ENCODE measurements around the gene BGLAP. TPM values are rescaled to one million over a fixed set of nuclear protein-coding genes. Genes with fewer than 3 reads are reported as not detected.

Gene BGLAP
- polyA plus RNA-seq, 1 donor from 2014 or later, result 2.5 TPM

- no peaks in the 10 kb centered on the region for H3K27me3 ChIP-seq (ENCODE audit: insufficient read depth, low read depth, low read length)
- H2AFZ ChIP-seq (ENCODE audit: low read depth, low read length), result no peak overlapping the region
- H3K9me2 ChIP-seq (ENCODE audit: insufficient read depth, low read length), result no peaks in the 10 kb centered on the region
- no peak overlapping the region for H3K27ac ChIP-seq (ENCODE audit: low read length)
- H3K36me3 ChIP-seq (ENCODE audit: insufficient read depth, low read length), result no peaks in the 10 kb centered on the region
- no peak overlapping the region for H3K4me3 ChIP-seq (ENCODE audit: low read length)
- H3K9ac ChIP-seq (ENCODE audit: low read length), result no peak overlapping the region
- H4K20me1 ChIP-seq (ENCODE audit: insufficient read depth), result no peaks in the 10 kb centered on the region
- TF ChIP-seq POLR2AphosphoS5 (IDR thresholded peaks at IDR 0.05) (peak; percentile 2), EZH2 (IDR thresholded peaks at IDR 0.05; ENCODE audit: borderline replicate concordance, insufficient read depth, low read length, poor library complexity, severe bottlenecking) (no peak)
- H3K9me3 ChIP-seq (ENCODE audit: low read length), result no peaks in the 10 kb centered on the region
- H3F3A ChIP-seq (ENCODE audit: insufficient read depth, low read length, poor library complexity, severe bottlenecking), result no peaks in the 10 kb centered on the region
- H3K4me2 ChIP-seq (ENCODE audit: low read length), result no peak overlapping the region
- H3K79me2 ChIP-seq (replicated peaks; ENCODE audit: insufficient read depth, low read length), result no peaks in the 10 kb centered on the region
These were observed 3.7 kb downstream of the BGLAP start for GRCh38 chr1:156245451-156246232.

DNA sequence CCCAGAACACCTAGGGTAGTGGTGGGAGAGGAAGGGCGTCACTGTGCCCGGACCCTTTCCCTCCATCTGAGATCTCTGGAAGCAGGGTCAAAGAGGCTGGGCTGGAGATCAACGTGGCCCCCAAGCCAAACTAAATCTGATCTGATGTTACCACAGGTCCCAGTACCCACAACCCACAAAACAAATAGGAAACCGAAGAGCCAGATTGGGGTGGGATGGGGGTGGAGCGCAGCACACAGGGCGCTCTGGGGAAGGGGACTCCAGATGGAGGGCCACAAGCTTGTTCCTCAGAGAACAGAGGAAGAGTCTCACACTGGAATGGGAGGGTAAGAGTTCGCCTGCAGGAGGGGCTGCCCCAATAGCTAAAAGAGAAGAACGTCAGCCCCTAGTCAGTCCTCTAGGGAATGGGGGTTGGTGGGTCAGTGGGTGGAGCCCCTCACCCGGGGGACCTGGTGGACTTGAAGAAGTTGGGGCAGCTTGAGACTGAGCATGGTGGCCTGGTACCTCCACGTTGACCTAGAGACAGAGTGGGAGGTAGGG lies 4.3 kb downstream of the BGLAP start:
- no peak overlapping the region for H2AFZ ChIP-seq (ENCODE audit: low read depth, low read length)

GRCh38 chr1:156246781-156247459 lies 4.9 kb downstream of the BGLAP start:
- Histone ChIP-seq H3F3A (ENCODE audit: insufficient read depth, low read length, poor library complexity, severe bottlenecking) (no peaks in the 10 kb centered on the region), H4K20me1 (ENCODE audit: insufficient read depth) (no peaks in the 10 kb centered on the region), H2AFZ (ENCODE audit: low read depth, low read length) (no peak overlapping the region), H3K9me3 (ENCODE audit: low read length) (no peaks in the 10 kb centered on the region), H3K27ac (ENCODE audit: low read length) (no peak overlapping the region), H3K36me3 (ENCODE audit: insufficient read depth, low read length) (no peaks in the 10 kb centered on the region), H3K79me2 (replicated peaks; ENCODE audit: insufficient read depth, low read length) (no peaks in the 10 kb centered on the region), H3K9ac (ENCODE audit: low read length) (no peak overlapping the region), H3K27me3 (ENCODE audit: insufficient read depth, low read depth, low read length) (no peaks in the 10 kb centered on the region), H3K9me2 (ENCODE audit: insufficient read depth, low read length) (no peaks in the 10 kb centered on the region), H3K4me2 (ENCODE audit: low read length) (no peak overlapping the region), H3K4me3 (ENCODE audit: low read length) (no peak overlapping the region)
- TF ChIP-seq, protein P1, sequence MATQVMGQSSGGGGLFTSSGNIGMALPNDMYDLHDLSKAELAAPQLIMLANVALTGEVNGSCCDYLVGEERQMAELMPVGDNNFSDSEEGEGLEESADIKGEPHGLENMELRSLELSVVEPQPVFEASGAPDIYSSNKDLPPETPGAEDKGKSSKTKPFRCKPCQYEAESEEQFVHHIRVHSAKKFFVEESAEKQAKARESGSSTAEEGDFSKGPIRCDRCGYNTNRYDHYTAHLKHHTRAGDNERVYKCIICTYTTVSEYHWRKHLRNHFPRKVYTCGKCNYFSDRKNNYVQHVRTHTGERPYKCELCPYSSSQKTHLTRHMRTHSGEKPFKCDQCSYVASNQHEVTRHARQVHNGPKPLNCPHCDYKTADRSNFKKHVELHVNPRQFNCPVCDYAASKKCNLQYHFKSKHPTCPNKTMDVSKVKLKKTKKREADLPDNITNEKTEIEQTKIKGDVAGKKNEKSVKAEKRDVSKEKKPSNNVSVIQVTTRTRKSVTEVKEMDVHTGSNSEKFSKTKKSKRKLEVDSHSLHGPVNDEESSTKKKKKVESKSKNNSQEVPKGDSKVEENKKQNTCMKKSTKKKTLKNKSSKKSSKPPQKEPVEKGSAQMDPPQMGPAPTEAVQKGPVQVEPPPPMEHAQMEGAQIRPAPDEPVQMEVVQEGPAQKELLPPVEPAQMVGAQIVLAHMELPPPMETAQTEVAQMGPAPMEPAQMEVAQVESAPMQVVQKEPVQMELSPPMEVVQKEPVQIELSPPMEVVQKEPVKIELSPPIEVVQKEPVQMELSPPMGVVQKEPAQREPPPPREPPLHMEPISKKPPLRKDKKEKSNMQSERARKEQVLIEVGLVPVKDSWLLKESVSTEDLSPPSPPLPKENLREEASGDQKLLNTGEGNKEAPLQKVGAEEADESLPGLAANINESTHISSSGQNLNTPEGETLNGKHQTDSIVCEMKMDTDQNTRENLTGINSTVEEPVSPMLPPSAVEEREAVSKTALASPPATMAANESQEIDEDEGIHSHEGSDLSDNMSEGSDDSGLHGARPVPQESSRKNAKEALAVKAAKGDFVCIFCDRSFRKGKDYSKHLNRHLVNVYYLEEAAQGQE (IDR thresholded peaks at IDR 0.05; ENCODE audit: borderline replicate concordance), result no peak
- TF ChIP-seq EP300 (conservative IDR thresholded peaks at IDR 0.05; ENCODE audit: poor library complexity, severe bottlenecking), result no peak
- TF ChIP-seq RAD21 (conservative IDR thresholded peaks at IDR 0.05), result no peak
- TF ChIP-seq POLR2AphosphoS5 (IDR thresholded peaks at IDR 0.05), result no peak
- no peak for TF ChIP-seq CTCF (IDR thresholded peaks at IDR 0.05; ENCODE audit: poor library complexity, severe bottlenecking)
- TF ChIP-seq EZH2 (IDR thresholded peaks at IDR 0.05; ENCODE audit: borderline replicate concordance, insufficient read depth, low read length, poor library complexity, severe bottlenecking), result no peak

More for the DNA sequence above, 4.3 kb downstream of the BGLAP start:
- H3K4me3 ChIP-seq (ENCODE audit: low read length), result no peak overlapping the region
- H3K9ac ChIP-seq (ENCODE audit: low read length), result no peak overlapping the region
- H3K79me2 ChIP-seq (replicated peaks; ENCODE audit: insufficient read depth, low read length), result no peaks in the 10 kb centered on the region
- H3K4me2 ChIP-seq (ENCODE audit: low read length), result no peak overlapping the region
- no peaks in the 10 kb centered on the region for H3K27me3 ChIP-seq (ENCODE audit: insufficient read depth, low read depth, low read length)
- no peaks in the 10 kb centered on the region for H3K36me3 ChIP-seq (ENCODE audit: insufficient read depth, low read length)
- no peaks in the 10 kb centered on the region for H3K9me3 ChIP-seq (ENCODE audit: low read length)
- no peak overlapping the region for H3K27ac ChIP-seq (ENCODE audit: low read length)
- no peaks in the 10 kb centered on the region for H4K20me1 ChIP-seq (ENCODE audit: insufficient read depth)
- TF ChIP-seq POLR2AphosphoS5 (IDR thresholded peaks at IDR 0.05), result no peak
- TF ChIP-seq, protein P1 (IDR thresholded peaks at IDR 0.05; ENCODE audit: borderline replicate concordance), result no peak
- TF ChIP-seq TAF1 (IDR thresholded peaks at IDR 0.05; ENCODE audit: low read depth), result no peak
- no peak for TF ChIP-seq SMC3 (conservative IDR thresholded peaks at IDR 0.05; ENCODE audit: poor library complexity)
- TF ChIP-seq MXI1 (conservative IDR thresholded peaks at IDR 0.05; ENCODE audit: poor library complexity, severe bottlenecking), result no peak
- no peak for TF ChIP-seq EP300 (conservative IDR thresholded peaks at IDR 0.05; ENCODE audit: poor library complexity, severe bottlenecking)
- no peak for TF ChIP-seq RAD21 (conservative IDR thresholded peaks at IDR 0.05)
- no peak for TF ChIP-seq EZH2 (IDR thresholded peaks at IDR 0.05; ENCODE audit: borderline replicate concordance, insufficient read depth, low read length, poor library complexity, severe bottlenecking)
- no peaks in the 10 kb centered on the region for H3K9me2 ChIP-seq (ENCODE audit: insufficient read depth, low read length)
- no peaks in the 10 kb centered on the region for H3F3A ChIP-seq (ENCODE audit: insufficient read depth, low read length, poor library complexity, severe bottlenecking)
